SH-SY5Y (cell line): Measurements from ENCODE around the gene SMIM29.

Source experiments
- GATA2 ChIP-seq: IDR thresholded peaks from 2 replicates; pipeline ENCODE4 v1.6.1; 2011; ENCODE audit warnings: mild to moderate bottlenecking, low read depth, low read length
- GATA3 ChIP-seq: IDR thresholded peaks from 2 replicates; pipeline ENCODE4 v1.6.1; 2011; ENCODE audit warnings: low read depth, mild to moderate bottlenecking, low read length, moderate library complexity

GRCh38 chr6:34243131-34243771 lies 5.6 kb downstream of the SMIM29 start:
- TF ChIP-seq GATA2: no peak
- no peak for TF ChIP-seq GATA3
